Measurements from ENCODE around the gene CPSF3.

DNA sequence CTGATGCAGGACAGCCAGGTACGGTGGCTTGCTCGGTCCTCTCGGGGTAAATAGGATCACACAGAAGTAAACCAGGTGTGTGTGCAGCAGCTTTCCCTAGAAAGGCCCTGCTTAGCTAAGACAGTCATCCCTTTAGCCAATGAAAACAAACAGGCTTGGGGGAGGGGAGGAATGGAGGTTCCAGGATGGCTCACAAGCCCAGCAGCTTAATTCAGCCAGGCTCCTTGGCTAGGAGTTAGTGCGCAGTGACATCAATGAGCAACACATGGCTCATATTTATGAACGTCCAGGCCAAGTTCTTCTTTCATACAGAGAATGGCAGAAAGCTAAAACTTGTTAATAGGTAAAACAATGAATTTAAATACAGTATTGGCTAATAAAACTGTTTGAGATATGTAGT lies 61.1 kb downstream of the CPSF3 start:
- TF ChIP-seq, protein P1, sequence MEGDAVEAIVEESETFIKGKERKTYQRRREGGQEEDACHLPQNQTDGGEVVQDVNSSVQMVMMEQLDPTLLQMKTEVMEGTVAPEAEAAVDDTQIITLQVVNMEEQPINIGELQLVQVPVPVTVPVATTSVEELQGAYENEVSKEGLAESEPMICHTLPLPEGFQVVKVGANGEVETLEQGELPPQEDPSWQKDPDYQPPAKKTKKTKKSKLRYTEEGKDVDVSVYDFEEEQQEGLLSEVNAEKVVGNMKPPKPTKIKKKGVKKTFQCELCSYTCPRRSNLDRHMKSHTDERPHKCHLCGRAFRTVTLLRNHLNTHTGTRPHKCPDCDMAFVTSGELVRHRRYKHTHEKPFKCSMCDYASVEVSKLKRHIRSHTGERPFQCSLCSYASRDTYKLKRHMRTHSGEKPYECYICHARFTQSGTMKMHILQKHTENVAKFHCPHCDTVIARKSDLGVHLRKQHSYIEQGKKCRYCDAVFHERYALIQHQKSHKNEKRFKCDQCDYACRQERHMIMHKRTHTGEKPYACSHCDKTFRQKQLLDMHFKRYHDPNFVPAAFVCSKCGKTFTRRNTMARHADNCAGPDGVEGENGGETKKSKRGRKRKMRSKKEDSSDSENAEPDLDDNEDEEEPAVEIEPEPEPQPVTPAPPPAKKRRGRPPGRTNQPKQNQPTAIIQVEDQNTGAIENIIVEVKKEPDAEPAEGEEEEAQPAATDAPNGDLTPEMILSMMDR (IDR thresholded peaks at IDR 0.05; ENCODE audit: insufficient read depth, low read depth, low read length) = no peak
- no peak for TF ChIP-seq EZH2 (IDR thresholded peaks at IDR 0.05; ENCODE audit: insufficient read depth, low read length)

Measured in astrocyte (in vitro differentiated cells and primary cell).